HepG2 (cell line): Measurements from ENCODE around the gene GHRH. TPM values are rescaled to one million over a fixed set of nuclear protein-coding genes. Genes with fewer than 3 reads are reported as not detected.
A peak's percentile ranks its signal among the peaks of the same experiment; 100 is the strongest.

Experiments
- ATAC-seq: fragments of 200-7000 bp; cut with Tn5 transposase; 3 replicates; pipeline ENCODE4 v1.9.1; 2020; ENCODE audit warnings: mild to moderate bottlenecking, moderate library complexity
- BruUV-seq: library from RNA; stranded (reverse); fragments of 400-500 nt; replicated peaks from 2 replicates; lab custom pipeline; 2021; lab: Mats Ljungman, UMichigan
- CTCF ChIA-PET: fragments of 300-600 bp; formaldehyde crosslinking; extraction: SDS; loops from one replicate; lab custom pipeline; 2021; ENCODE audit warnings: low total read pairs, inconsistent platforms, low intra/inter-chr PET ratio; lab: Yijun Ruan, JAX
- POLR2A ChIA-PET: fragments of 350-600 bp; sonication (Branson Sonifier 250); formaldehyde crosslinking; loops from one replicate; lab custom pipeline; 2020; ENCODE audit warnings: antibody characterized with exemption, inconsistent platforms; lab: Yijun Ruan, JAX
- DNase-seq: peaks from one replicate; pipeline ENCODE4 v3.0.0-alpha.2; 2015; ENCODE audit warnings: low spot score
- FAIRE-seq: peaks from 3 replicates; lab custom pipeline; 2011; peaks lifted over from hg19 to GRCh38; lab: Jason Lieb, UNC
- H2AFZ ChIP-seq: one replicate; pipeline ENCODE4 v1.6.1; 2011; ENCODE audit warnings: low read length, inconsistent platforms
- H3K27ac ChIP-seq: fragments of 300-600 bp; 3 replicates; pipeline ENCODE4 v1.8.0; 2011; ENCODE audit warnings: mixed run types, mild to moderate bottlenecking, mixed read lengths, low read length, inconsistent platforms; ENCODE audit not compliant: insufficient read depth; ENCODE audit errors: extremely low read length
- H3K27me3 ChIP-seq, 2 experiments: fragments of 200-600 bp in 1 of 2; 2 replicates in 1 of 2; 3 replicates in 1 of 2; pipeline versions ENCODE4 v1.6.0 to v1.8.0; 2011; ENCODE audit warnings: low read length in 2 of 2, mild to moderate bottlenecking in 2 of 2, moderate library complexity in 2 of 2, inconsistent platforms in 1 of 2; ENCODE audit not compliant: insufficient read depth in 2 of 2, control insufficient read depth in 1 of 2
- H3K36me3 ChIP-seq, 2 experiments: fragments of 200-600 bp in 1 of 2; replicated peaks in 1 of 2; 2 replicates in 1 of 2; 3 replicates in 1 of 2; pipeline versions ENCODE4 v1.5.1 to v1.8.0; 2011; ENCODE audit warnings: low read length in 2 of 2, inconsistent platforms in 1 of 2; ENCODE audit not compliant: insufficient read depth in 2 of 2, control insufficient read depth in 1 of 2
- H3K4me1 ChIP-seq: 2 replicates; pipeline ENCODE4 v1.5.1; 2012; ENCODE audit warnings: low read length, inconsistent platforms; ENCODE audit not compliant: insufficient read depth
- H3K4me2 ChIP-seq: 2 replicates; pipeline ENCODE4 v1.6.0; 2011; ENCODE audit warnings: low read depth, low read length, inconsistent platforms
- H3K4me3 ChIP-seq, 3 experiments: fragments of 200-600 bp in 1 of 3; sonication (generic), shearing (Covaris generic) in 1 of 3; replicated peaks in 1 of 3; 2 replicates each; pipeline ENCODE4 v1.5.1; 2011 to 2016; ENCODE audit warnings: low read length in 3 of 3, inconsistent platforms in 2 of 3, low read depth in 2 of 3, mild to moderate bottlenecking in 2 of 3, control low read depth in 1 of 3, mixed read lengths in 1 of 3; ENCODE audit not compliant: insufficient read depth in 1 of 3
- H3K79me2 ChIP-seq: one replicate; pipeline ENCODE4 v1.6.1; 2011; ENCODE audit warnings: low read length, inconsistent platforms; ENCODE audit not compliant: insufficient read depth
- H3K9ac ChIP-seq: 2 replicates; pipeline ENCODE4 v1.6.0; 2011; ENCODE audit warnings: mild to moderate bottlenecking, low read depth, low read length, inconsistent platforms; ENCODE audit not compliant: insufficient read depth
- H3K9me3 ChIP-seq: 2 replicates; pipeline ENCODE4 v1.5.1; 2012; ENCODE audit warnings: mild to moderate bottlenecking, low read length
- H4K20me1 ChIP-seq: 2 replicates; pipeline ENCODE4 v1.6.0; 2011; ENCODE audit warnings: inconsistent platforms, mild to moderate bottlenecking, low read length, moderate library complexity; ENCODE audit not compliant: insufficient read depth
- BORCS8-MEF2B ChIP-seq: sonication (generic); formaldehyde crosslinking; IDR thresholded peaks from 2 replicates; pipeline ENCODE4 v1.8.0; 2022; ENCODE audit warnings: mild to moderate bottlenecking, missing genetic modification reagents
- CERS6 ChIP-seq: sonication (generic); formaldehyde crosslinking; IDR thresholded peaks from 2 replicates; pipeline ENCODE4 v1.5.0; 2020; ENCODE audit warnings: missing genetic modification reagents
- FOXK1 ChIP-seq: sonication (generic); formaldehyde crosslinking; IDR thresholded peaks from 2 replicates; pipeline ENCODE4 v1.4.0; 2020; ENCODE audit warnings: low read depth, missing genetic modification reagents, borderline replicate concordance
- MYC ChIP-seq: sonication (generic); formaldehyde crosslinking; IDR thresholded peaks from 2 replicates; pipeline ENCODE4 v1.9.0; 2021; ENCODE audit warnings: missing genetic modification reagents, borderline replicate concordance
- NCOR1 ChIP-seq: fragments of 200-600 bp; sonication (generic); IDR thresholded peaks from 2 replicates; pipeline ENCODE4 v1.7.0; 2017; ENCODE audit warnings: antibody characterized with exemption, low read length, borderline replicate concordance
- NFE2L1 ChIP-seq: sonication (generic); formaldehyde crosslinking; IDR thresholded peaks from 2 replicates; pipeline ENCODE4 v1.4.0; 2020; ENCODE audit warnings: missing genetic modification reagents, mild to moderate bottlenecking, borderline replicate concordance
- NR3C1 ChIP-seq: sonication (generic); formaldehyde crosslinking; IDR thresholded peaks from 2 replicates; pipeline ENCODE4 v1.4.0; 2020; ENCODE audit warnings: missing genetic modification reagents
- ZMAT5 ChIP-seq: sonication (generic); formaldehyde crosslinking; IDR thresholded peaks from 2 replicates; pipeline ENCODE4 v1.5.0; 2020; ENCODE audit warnings: mild to moderate bottlenecking, low read depth, missing genetic modification reagents, borderline replicate concordance
- ZNF335 ChIP-seq: sonication (generic); formaldehyde crosslinking; IDR thresholded peaks from 2 replicates; pipeline ENCODE4 v1.4.0; 2020; ENCODE audit warnings: missing genetic modification reagents
- ZNF574 ChIP-seq: sonication (generic); formaldehyde crosslinking; IDR thresholded peaks from 2 replicates; pipeline ENCODE4 v1.4.0; 2020; ENCODE audit warnings: missing genetic modification reagents
- ZNF7 ChIP-seq: IDR thresholded peaks from 2 replicates; pipeline ENCODE4 v1.6.1; 2016; ENCODE audit warnings: missing biosample characterization, missing genetic modification reagents
- ZNF703 ChIP-seq: sonication (generic); formaldehyde crosslinking; IDR thresholded peaks from 2 replicates; pipeline ENCODE4 v1.5.1; 2020; ENCODE audit warnings: missing genetic modification reagents, mild to moderate bottlenecking, moderate library complexity, borderline replicate concordance
- ZNF839 ChIP-seq: sonication (generic); formaldehyde crosslinking; IDR thresholded peaks from 2 replicates; pipeline ENCODE4 v1.4.0; 2020; ENCODE audit warnings: missing genetic modification reagents, mild to moderate bottlenecking, borderline replicate concordance
- ZNF883 ChIP-seq: sonication (generic); formaldehyde crosslinking; IDR thresholded peaks from 2 replicates; pipeline ENCODE4 v1.5.1; 2020; ENCODE audit warnings: mild to moderate bottlenecking, missing genetic modification reagents; ENCODE audit errors: not compliant biosample characterization
- WGBS: methylation state at CpG from one replicate; pipeline ENCODE4 v1.1.6; 2017; ENCODE audit warnings: low lambda C conversion rate; 5-methylcytosine and 5-hydroxymethylcytosine counted together
- in situ Hi-C: cut with HindIII; loops from 2 replicates; pipeline ENCODE4 v1.10.0; 2017; ENCODE audit warnings: low pct_unique_long_range_greater_than_20kb; ENCODE audit not compliant: extremely low pct_ligation_motif_present
- intact Hi-C: fragments of 100-400 bp; cut with micrococcal nuclease; formaldehyde crosslinking; loops from one replicate; pipeline ENCODE4 v1.10.0; 2022; ENCODE audit not compliant: unreplicated experiment
- polyA plus RNA-seq, 8 experiments: library from polyadenylated mRNA; depleted of rRNA in 3 of 8; stranded (reverse) in 7 of 8; unstranded in 1 of 8; fragments of >200 nt; fragmentation: Illumina TruSeq in 4 of 8; extraction: Trizol in 4 of 8; gene quantifications; 2 replicates each; pipeline versions ENCODE4 v1.2.1 to v1.2.3, GENCODE V29; 2011 to 2016; ENCODE audit warnings: low read depth in 4 of 8, missing spikeins in 1 of 8, mixed read lengths in 1 of 8; ENCODE audit not compliant: insufficient read depth in 1 of 8
- total RNA-seq, 5 experiments: library from RNA; depleted of rRNA; stranded (reverse); fragments of >200 nt; fragmentation: Illumina TruSeq; extraction: Trizol; gene quantifications; 2 replicates each; pipeline ENCODE4 v1.2.3, GENCODE V29; 2016; ENCODE audit warnings: low read depth in 1 of 5
- TF ChIP-seq, protein P1 (sequence below): sonication (generic); formaldehyde crosslinking; IDR thresholded peaks from 2 replicates; pipeline ENCODE4 v1.5.1; 2020; ENCODE audit warnings: mild to moderate bottlenecking, moderate library complexity, missing genetic modification reagents
- TF ChIP-seq, protein P2 (sequence below): sonication (generic); formaldehyde crosslinking; IDR thresholded peaks from 2 replicates; pipeline ENCODE4 v1.8.0; 2022; ENCODE audit warnings: mild to moderate bottlenecking, missing genetic modification reagents, borderline replicate concordance

Gene GHRH
- total and polyA plus RNA-seq, 2 of the 13 experiments (the other 11 are each of a cell fraction or from before 2014, with no cell fraction given) = not detected

DNA sequence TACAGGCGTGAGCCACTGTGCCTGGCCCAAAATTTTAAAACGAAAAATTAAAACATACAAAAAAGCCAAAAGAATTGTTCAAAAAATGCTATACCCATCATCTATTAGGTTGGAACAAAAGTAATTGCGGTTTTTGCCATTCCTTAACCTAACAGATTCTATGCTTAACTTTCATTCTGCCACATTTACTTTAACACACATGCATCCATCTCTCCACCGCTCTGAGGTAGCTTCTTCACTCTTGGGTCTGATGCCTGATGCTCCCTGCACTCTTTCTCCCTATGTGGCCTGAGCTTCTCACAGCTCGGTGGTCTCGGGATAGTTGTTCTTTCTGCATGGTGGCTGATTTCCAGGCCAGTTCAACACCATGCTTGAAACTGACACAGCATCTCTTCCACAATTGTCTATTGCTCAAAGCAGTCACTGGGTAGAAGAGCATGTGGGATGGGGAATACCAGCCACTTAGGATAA, 23.1 kb upstream of the GHRH start:
- FAIRE-seq (no peak), ATAC-seq (no peak), DNase-seq (no peak)
- H3K36me3 ChIP-seq = no peaks in the 10 kb centered on the region
- no peaks in the 10 kb centered on the region for H3K9me3 ChIP-seq
- CTCF ChIA-PET = no interaction called here
- no peak overlapping the region for H2AFZ ChIP-seq
- intact Hi-C loops (loop anchor here (1.0 to 2.0 kb wide), 2 partner anchors 9 to 52 kb away; no protein-coding TSS in a partner anchor), in situ Hi-C loops (no loop called here)
- no TSS peak for BruUV-seq
- no peak overlapping the region for H3K9ac ChIP-seq
- peak overlapping the region; percentile 3; the same call in 1 of the 2 replicates for H3K4me2 ChIP-seq
- H3K27me3 ChIP-seq = no peaks in the 10 kb centered on the region; a peak in 1 of 5 replicates
- POLR2A ChIA-PET = interaction anchor here (0.6 to 5.4 kb wide), 12 partner anchors 8 to 243 kb away, joined by 3 to 48 read pairs (median 6); partner anchors contain the start of genes BLCAP and SRC
- H3K4me1 ChIP-seq = peaks cover 78% of the 10 kb centered on the region
- WGBS = 66% methylated on average over 6 of the region's 6 CpGs
- no peak overlapping the region for H3K27ac ChIP-seq
- peaks cover 1% of the 10 kb centered on the region for H3K79me2 ChIP-seq
- no peak overlapping the region for H3K4me3 ChIP-seq
- H4K20me1 ChIP-seq = no peaks in the 10 kb centered on the region
- TF ChIP-seq MYC (CRISPR knock-in tag) (no peak), ZNF7 (CRISPR knock-in tag) (0 out of 2 replicates have a peak, but pooled peaks have one; percentile 6), BORCS8-MEF2B (CRISPR knock-in tag) (0 out of 2 replicates have a peak, but pooled peaks have one; percentile 62), NFE2L1 (CRISPR knock-in tag) (0 out of 2 replicates have a peak, but pooled peaks have one; percentile 29), ZNF883 (CRISPR knock-in tag) (peak; percentile 5), NCOR1 (0 out of 2 replicates have a peak, but pooled peaks have one; percentile 33), ZNF574 (CRISPR knock-in tag) (0 out of 2 replicates have a peak, but pooled peaks have one; percentile 43), FOXK1 (CRISPR knock-in tag) (peak; percentile 9; the same call in 1 of the 2 replicates), NR3C1 (CRISPR knock-in tag) (no peak), CERS6 (peak; percentile 68; the same call in 1 of the 2 replicates), ZNF335 (CRISPR knock-in tag) (no peak), ZMAT5 (CRISPR knock-in tag) (no peak), ZNF703 (CRISPR knock-in tag) (no peak), ZNF839 (CRISPR knock-in tag) (0 out of 2 replicates have a peak, but pooled peaks have one; percentile 47)
- TF ChIP-seq, protein P1, sequence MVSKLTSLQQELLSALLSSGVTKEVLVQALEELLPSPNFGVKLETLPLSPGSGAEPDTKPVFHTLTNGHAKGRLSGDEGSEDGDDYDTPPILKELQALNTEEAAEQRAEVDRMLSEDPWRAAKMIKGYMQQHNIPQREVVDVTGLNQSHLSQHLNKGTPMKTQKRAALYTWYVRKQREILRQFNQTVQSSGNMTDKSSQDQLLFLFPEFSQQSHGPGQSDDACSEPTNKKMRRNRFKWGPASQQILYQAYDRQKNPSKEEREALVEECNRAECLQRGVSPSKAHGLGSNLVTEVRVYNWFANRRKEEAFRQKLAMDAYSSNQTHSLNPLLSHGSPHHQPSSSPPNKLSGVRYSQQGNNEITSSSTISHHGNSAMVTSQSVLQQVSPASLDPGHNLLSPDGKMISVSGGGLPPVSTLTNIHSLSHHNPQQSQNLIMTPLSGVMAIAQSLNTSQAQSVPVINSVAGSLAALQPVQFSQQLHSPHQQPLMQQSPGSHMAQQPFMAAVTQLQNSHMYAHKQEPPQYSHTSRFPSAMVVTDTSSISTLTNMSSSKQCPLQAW = 0 out of 2 replicates have a peak, but pooled peaks have one; percentile 34
- TF ChIP-seq, protein P2, sequence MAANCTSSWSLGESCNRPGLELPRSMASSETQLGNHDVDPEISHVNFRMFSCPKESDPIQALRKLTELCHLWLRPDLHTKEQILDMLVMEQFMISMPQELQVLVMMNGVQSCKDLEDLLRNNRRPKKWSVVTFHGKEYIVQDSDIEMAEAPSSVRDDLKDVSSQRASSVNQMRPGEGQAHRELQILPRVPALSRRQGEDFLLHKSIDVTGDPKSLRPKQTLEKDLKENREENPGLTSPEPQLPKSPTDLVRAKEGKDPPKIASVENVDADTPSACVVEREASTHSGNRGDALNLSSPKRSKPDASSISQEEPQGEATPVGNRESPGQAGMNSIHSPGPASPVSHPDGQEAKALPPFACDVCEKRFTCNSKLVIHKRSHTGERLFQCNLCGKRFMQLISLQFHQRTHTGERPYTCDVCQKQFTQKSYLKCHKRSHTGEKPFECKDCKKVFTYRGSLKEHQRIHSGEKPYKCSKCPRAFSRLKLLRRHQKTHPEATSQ (CRISPR knock-in tag) = no peak
